SK-N-SH (cell line): Measurements from ENCODE around the gene SEC24D. TPM values are rescaled to one million over a fixed set of nuclear protein-coding genes. Genes with fewer than 3 reads are reported as not detected.
"Not testable (repeated sequence)": the region's sequence is repeated elsewhere in the genome, so short reads cannot be mapped to it uniquely, and the experiment has no call there.

Source experiments
- CTCF ChIA-PET: fragments of 300-600, 350-600 bp; formaldehyde crosslinking; extraction: SDS; loops from one replicate; lab custom pipeline; 2021; lab: Yijun Ruan, JAX
- POLR2A ChIA-PET: fragments of 350-600 bp; sonication (Branson Sonifier 250); formaldehyde crosslinking; extraction: SDS; loops from one replicate; lab custom pipeline; 2020; ENCODE audit warnings: antibody characterized with exemption, inconsistent platforms; lab: Yijun Ruan, JAX
- DNase-seq: peaks from one replicate; pipeline ENCODE4 v3.0.0; 2012
- H2AFZ ChIP-seq: fragments of 200-600 bp; sonication (generic); 2 replicates; pipeline ENCODE4 v1.8.1; 2016; ENCODE audit warnings: antibody characterized with exemption, mild to moderate bottlenecking, low read depth
- H3F3A ChIP-seq: fragments of 200-600 bp; sonication (generic); replicated peaks from 2 replicates; pipeline ENCODE3; 2016; ENCODE audit warnings: antibody characterized with exemption, mild to moderate bottlenecking; ENCODE audit not compliant: insufficient read depth
- H3K27ac ChIP-seq, 2 experiments: fragments of 200-500 bp in 1 of 2; fragments of 200-600 bp in 1 of 2; sonication (Bioruptor generic) in 1 of 2; sonication (generic), shearing (Covaris generic) in 1 of 2; 2 replicates each; pipeline versions ENCODE4 v1.5.1 to v1.6.1; 2014 to 2016; ENCODE audit warnings: low read depth in 2 of 2, inconsistent platforms in 1 of 2, low read length in 1 of 2, mild to moderate bottlenecking in 1 of 2, mixed read lengths in 1 of 2
- H3K27me3 ChIP-seq: fragments of 200-600 bp; sonication (generic), shearing (Covaris generic); 2 replicates; pipeline ENCODE4 v1.6.1; 2016; ENCODE audit warnings: mixed run types; ENCODE audit not compliant: insufficient read depth
- H3K36me3 ChIP-seq, 2 experiments: fragments of 200-500 bp in 1 of 2; fragments of 200-600 bp in 1 of 2; sonication (Bioruptor generic) in 1 of 2; sonication (generic) in 1 of 2; replicated peaks in 1 of 2; 2 replicates each; pipeline versions ENCODE3 to v1.5.1; 2014 to 2016; ENCODE audit warnings: low read length in 1 of 2, mild to moderate bottlenecking in 1 of 2; ENCODE audit not compliant: insufficient read depth in 2 of 2, control insufficient read depth in 1 of 2
- H3K4me1 ChIP-seq, 2 experiments: fragments of 200-500 bp in 1 of 2; fragments of 200-600 bp in 1 of 2; sonication (Bioruptor generic) in 1 of 2; sonication (generic), shearing (Covaris generic) in 1 of 2; 2 replicates each; pipeline versions ENCODE4 v1.5.1 to v1.6.1; 2014 to 2016; ENCODE audit warnings: low read depth in 1 of 2, low read length in 1 of 2, mixed run types in 1 of 2; ENCODE audit not compliant: insufficient read depth in 2 of 2, control insufficient read depth in 1 of 2
- H3K4me2 ChIP-seq: fragments of 200-600 bp; sonication (generic), shearing (Covaris generic); 2 replicates; pipeline ENCODE4 v1.6.1; 2017; ENCODE audit warnings: mixed run types
- H3K4me3 ChIP-seq, 2 experiments: fragments of 200-500 bp in 1 of 2; fragments of 200-600 bp in 1 of 2; sonication (Bioruptor generic) in 1 of 2; sonication (generic), shearing (Covaris generic) in 1 of 2; 2 replicates each; pipeline versions ENCODE4 v1.5.1 to v1.8.1; 2014 to 2016; ENCODE audit warnings: low read depth in 2 of 2, inconsistent platforms in 1 of 2, low read length in 1 of 2, mild to moderate bottlenecking in 1 of 2, mixed read lengths in 1 of 2, moderate library complexity in 1 of 2
- H3K79me2 ChIP-seq: fragments of 200-600 bp; sonication (generic); 2 replicates; pipeline ENCODE4 v1.8.1; 2017; ENCODE audit warnings: mild to moderate bottlenecking; ENCODE audit not compliant: insufficient read depth
- H3K9ac ChIP-seq: fragments of 200-600 bp; sonication (generic); 2 replicates; pipeline ENCODE4 v1.6.1; 2017; ENCODE audit warnings: mixed run types
- H3K9me2 ChIP-seq: fragments of 200-600 bp; sonication (generic); 2 replicates; pipeline ENCODE4 v1.6.1; 2017; ENCODE audit warnings: mixed run types
- H3K9me3 ChIP-seq: fragments of 200-600 bp; sonication (generic); 2 replicates; pipeline ENCODE4 v1.6.1; 2017; ENCODE audit warnings: mixed run types, mild to moderate bottlenecking, moderate library complexity
- H4K20me1 ChIP-seq: fragments of 200-600 bp; sonication (generic); 2 replicates; pipeline ENCODE4 v1.6.1; 2017; ENCODE audit warnings: mild to moderate bottlenecking, mixed run types; ENCODE audit not compliant: insufficient read depth
- FOSL2 ChIP-seq: IDR thresholded peaks from 2 replicates; pipeline ENCODE4 v1.4.0; 2012; ENCODE audit warnings: low read depth, mild to moderate bottlenecking, moderate library complexity, borderline replicate concordance
- NFIC ChIP-seq: IDR thresholded peaks from 2 replicates; pipeline ENCODE4 v1.4.0; 2012; ENCODE audit warnings: borderline replicate concordance
- PBX3 ChIP-seq: IDR thresholded peaks from 2 replicates; pipeline ENCODE4; 2012
- RAD21 ChIP-seq: IDR thresholded peaks from 2 replicates; pipeline ENCODE4 v1.6.1; 2012; ENCODE audit warnings: mild to moderate bottlenecking, low read length
- USF2 ChIP-seq: fragments of 150-350 bp; IDR thresholded peaks from 2 replicates; pipeline ENCODE4 v1.6.1; 2017; ENCODE audit warnings: antibody characterized with exemption, low read length, low read depth, borderline replicate concordance
- WGBS: methylation state at CpG from one replicate; pipeline ENCODE4 v1.1.6; 2017; ENCODE audit warnings: low lambda C conversion rate; 5-methylcytosine and 5-hydroxymethylcytosine counted together
- polyA plus RNA-seq, 3 experiments: library from polyadenylated mRNA; depleted of rRNA; stranded (reverse); fragments of >200 nt; gene quantifications; 2 replicates each; pipeline ENCODE4 v1.2.3, GENCODE V29; 2012

The SEC24D gene
- polyA plus RNA-seq, 1 of the 3 experiments (the other 2 are of a cell fraction) = 32.2 TPM

- H3K9ac ChIP-seq = no peak overlapping the region
- H3F3A ChIP-seq = peaks cover 22% of the 10 kb centered on the region
- H4K20me1 ChIP-seq = no peaks in the 10 kb centered on the region
- H3K4me1 ChIP-seq = peaks cover 0 to 8% of the 10 kb centered on the region in 2 experiments; a peak in 2 of 4 replicates
- peak overlapping the region in 1 of 2 experiments; percentile 53; a peak in 2 of 4 replicates for H3K27ac ChIP-seq
- H3K79me2 ChIP-seq = peaks cover 34% of the 10 kb centered on the region
- no peak overlapping the region for H3K4me3 ChIP-seq
- POLR2A ChIA-PET = no interaction called here
- 76% methylated on average over 5 of the region's 5 CpGs for WGBS
- no peaks in the 10 kb centered on the region for H3K9me3 ChIP-seq
- H2AFZ ChIP-seq = no peak overlapping the region
- peaks cover 34 to 71% of the 10 kb centered on the region in 2 experiments for H3K36me3 ChIP-seq
- DNase-seq = no peak
- TF ChIP-seq RAD21 = no peak
- no peak for TF ChIP-seq USF2
- peak; percentile 38 for TF ChIP-seq NFIC
- no peak for TF ChIP-seq PBX3
- no peak for TF ChIP-seq FOSL2
- H3K9me2 ChIP-seq = no peaks in the 10 kb centered on the region
- H3K4me2 ChIP-seq = no peak overlapping the region
- H3K27me3 ChIP-seq = no peaks in the 10 kb centered on the region
- CTCF ChIA-PET = no interaction called here
These were observed 52.0 kb downstream of the SEC24D start for GRCh38 chr4:118783887-118784286.

GRCh38 chr4:118782886-118783285 is 53.0 kb downstream of the SEC24D start:
- H3K27me3 ChIP-seq, DNase-seq, H3K9me3 ChIP-seq, H3K4me1 ChIP-seq, H3K9me2 ChIP-seq, H3K27ac ChIP-seq, H3K4me2 ChIP-seq, POLR2A ChIA-PET, H2AFZ ChIP-seq, H3K9ac ChIP-seq, H3K4me3 ChIP-seq, CTCF ChIA-PET, H4K20me1 ChIP-seq: not testable (repeated sequence)
- 97% methylated on average over 12 of the region's 13 CpGs for WGBS
- H3K36me3 ChIP-seq = peaks cover 25 to 61% of the 10 kb centered on the region in 2 experiments
- H3F3A ChIP-seq = peaks cover 20% of the 10 kb centered on the region
- peaks cover 25% of the 10 kb centered on the region for H3K79me2 ChIP-seq

- H3K79me2 ChIP-seq = peaks cover 18% of the 10 kb centered on the region
- DNase-seq, H4K20me1 ChIP-seq, POLR2A ChIA-PET, H3K9me3 ChIP-seq, H3K4me3 ChIP-seq, H2AFZ ChIP-seq, H3K27ac ChIP-seq, CTCF ChIA-PET, H3K4me2 ChIP-seq, H3K27me3 ChIP-seq, H3K9me2 ChIP-seq, H3K9ac ChIP-seq: not testable (repeated sequence)
- peaks cover 3 to 18% of the 10 kb centered on the region in 2 experiments for H3K36me3 ChIP-seq
- peaks cover 25 to 37% of the 10 kb centered on the region in 2 experiments for H3K4me1 ChIP-seq
- WGBS = 100% methylated on average over 2 of the region's 2 CpGs
- peaks cover 37% of the 10 kb centered on the region for H3F3A ChIP-seq
These were observed 58.3 kb downstream of the SEC24D start for GRCh38 chr4:118777649-118778048.

- H3K79me2 ChIP-seq = peaks cover 24% of the 10 kb centered on the region
- H2AFZ ChIP-seq, H3K9me2 ChIP-seq, H3K27me3 ChIP-seq, H3K9me3 ChIP-seq, DNase-seq, H3K4me2 ChIP-seq, H3K4me3 ChIP-seq, H3K9ac ChIP-seq, H4K20me1 ChIP-seq, POLR2A ChIA-PET, CTCF ChIA-PET: not testable (repeated sequence)
- 98% methylated on average over 2 of the region's 2 CpGs for WGBS
- H3K27ac ChIP-seq = peak overlapping the region; percentile 69 to 99; a peak in 2 of 4 replicates
- peaks cover 40% of the 10 kb centered on the region for H3F3A ChIP-seq
- H3K36me3 ChIP-seq = peaks cover 0 to 13% of the 10 kb centered on the region in 2 experiments
- peaks cover 30 to 41% of the 10 kb centered on the region in 2 experiments for H3K4me1 ChIP-seq
These were observed 58.8 kb downstream of the SEC24D start for GRCh38 chr4:118776955-118777640.
